ENCODE measurements around the gene JMJD1C. TPM values are rescaled to one million over a fixed set of nuclear protein-coding genes. Genes with fewer than 3 reads are reported as not detected.

JMJD1C gene
- total RNA-seq, 2 experiments from 2014 or later, result 54.1 to 56.6 TPM

DNA sequence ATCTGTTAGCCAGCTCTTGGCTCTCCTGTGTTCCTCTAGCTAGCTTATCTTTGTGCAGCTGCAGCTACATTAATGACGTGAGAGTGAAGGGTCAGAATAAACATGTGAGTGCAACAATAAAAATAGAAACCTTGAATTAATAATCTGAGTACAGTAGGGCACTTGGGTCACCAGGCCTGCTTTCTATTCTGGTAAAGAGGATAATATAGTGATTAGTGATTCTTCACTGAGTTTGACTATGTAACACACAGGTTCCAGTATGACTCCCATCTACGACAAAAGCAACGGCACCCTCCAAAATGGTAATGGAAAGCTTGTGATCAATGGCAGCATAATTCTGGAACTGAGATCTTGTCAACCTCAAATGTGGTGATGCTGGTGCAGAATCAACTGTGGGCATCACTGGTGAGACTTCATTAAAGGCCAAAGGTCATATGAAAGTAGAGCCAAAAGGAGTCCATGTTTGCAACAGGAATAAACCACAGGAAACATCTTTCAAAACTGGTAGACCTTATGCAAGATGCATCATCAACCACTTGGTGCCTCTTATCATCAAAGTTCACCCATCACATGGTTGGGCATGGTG is 255.1 kb downstream of the JMJD1C start:
- no peaks in the 10 kb centered on the region for H3K27me3 Mint-ChIP-seq (ENCODE audit: low read depth)
- H3K27ac Mint-ChIP-seq, result no peak overlapping the region
- intact Hi-C loops (cut with micrococcal nuclease), result no loop called here
- peaks cover 50% of the 10 kb centered on the region for H3K4me1 Mint-ChIP-seq (ENCODE audit: low read depth)
- no peak overlapping the region for H3K4me3 Mint-ChIP-seq
- no peak for DNase-seq
- CTCF ChIA-PET, result interaction anchor here (0.6 kb wide), 1 partner anchor 430 kb away, joined by 6 read pairs; no protein-coding TSS in a partner anchor
- H3K36me3 Mint-ChIP-seq (ENCODE audit: low read depth), result peaks cover 47% of the 10 kb centered on the region
- H3K9me3 Mint-ChIP-seq, result no peaks in the 10 kb centered on the region

DNA sequence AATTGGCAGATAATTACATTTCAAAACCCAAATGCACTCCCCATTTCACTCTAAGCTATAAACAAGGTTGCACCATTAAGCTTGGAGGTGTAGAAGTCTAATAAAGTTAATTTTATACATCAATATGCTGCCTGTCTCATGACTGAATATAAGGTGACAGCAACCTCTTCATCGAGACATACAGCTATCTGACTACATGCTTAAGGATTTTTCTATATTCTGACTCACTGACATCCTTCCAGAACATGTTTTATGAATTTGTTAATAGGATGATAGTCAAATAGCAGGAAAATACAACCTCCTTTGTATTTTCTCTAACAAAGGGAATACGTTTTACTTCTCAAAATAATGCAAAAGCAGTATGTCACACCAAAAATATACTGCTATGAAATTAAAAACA is 256.1 kb downstream of the JMJD1C start:
- H3K4me1 Mint-ChIP-seq (ENCODE audit: low read depth), result peaks cover 50% of the 10 kb centered on the region
- no peaks in the 10 kb centered on the region for H3K27me3 Mint-ChIP-seq (ENCODE audit: low read depth)
- H3K27ac Mint-ChIP-seq, result no peak overlapping the region
- no peak overlapping the region for H3K4me3 Mint-ChIP-seq
- H3K36me3 Mint-ChIP-seq (ENCODE audit: low read depth), result peaks cover 46% of the 10 kb centered on the region
- H3K9me3 Mint-ChIP-seq, result no peaks in the 10 kb centered on the region
- DNase-seq, result no peak
- CTCF ChIA-PET, result no interaction called here
- intact Hi-C loops (cut with micrococcal nuclease), result no loop called here

DNA sequence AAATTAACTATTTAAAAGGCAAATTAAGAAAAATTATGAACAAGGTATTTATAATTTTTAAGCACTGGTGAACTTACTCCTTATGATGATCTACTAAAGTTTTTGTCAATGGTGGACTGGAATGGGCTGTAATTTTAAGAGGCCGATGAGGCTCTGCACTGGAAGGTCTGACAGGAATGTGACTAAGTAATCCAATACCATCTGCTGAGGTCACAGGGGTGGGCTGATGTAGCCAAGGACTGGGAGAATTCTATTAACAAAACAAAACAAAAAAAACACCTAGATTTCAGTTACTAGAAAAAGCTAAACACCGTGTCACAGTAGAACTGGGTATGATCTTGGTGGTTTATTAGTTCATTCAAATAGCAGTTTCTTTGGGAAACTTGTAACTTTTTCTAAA is 256.8 kb downstream of the JMJD1C start:
- no peaks in the 10 kb centered on the region for H3K27me3 Mint-ChIP-seq (ENCODE audit: low read depth)
- DNase-seq, result no peak
- H3K36me3 Mint-ChIP-seq (ENCODE audit: low read depth), result peaks cover 47% of the 10 kb centered on the region
- CTCF ChIA-PET, result interaction anchor here (0.6 kb wide), 1 partner anchor 8 kb away, joined by 3 read pairs; no protein-coding TSS in a partner anchor
- intact Hi-C loops (cut with micrococcal nuclease), result no loop called here
- no peaks in the 10 kb centered on the region for H3K9me3 Mint-ChIP-seq
- peaks cover 51% of the 10 kb centered on the region for H3K4me1 Mint-ChIP-seq (ENCODE audit: low read depth)
- H3K27ac Mint-ChIP-seq, result no peak overlapping the region
- no peak overlapping the region for H3K4me3 Mint-ChIP-seq

DNA sequence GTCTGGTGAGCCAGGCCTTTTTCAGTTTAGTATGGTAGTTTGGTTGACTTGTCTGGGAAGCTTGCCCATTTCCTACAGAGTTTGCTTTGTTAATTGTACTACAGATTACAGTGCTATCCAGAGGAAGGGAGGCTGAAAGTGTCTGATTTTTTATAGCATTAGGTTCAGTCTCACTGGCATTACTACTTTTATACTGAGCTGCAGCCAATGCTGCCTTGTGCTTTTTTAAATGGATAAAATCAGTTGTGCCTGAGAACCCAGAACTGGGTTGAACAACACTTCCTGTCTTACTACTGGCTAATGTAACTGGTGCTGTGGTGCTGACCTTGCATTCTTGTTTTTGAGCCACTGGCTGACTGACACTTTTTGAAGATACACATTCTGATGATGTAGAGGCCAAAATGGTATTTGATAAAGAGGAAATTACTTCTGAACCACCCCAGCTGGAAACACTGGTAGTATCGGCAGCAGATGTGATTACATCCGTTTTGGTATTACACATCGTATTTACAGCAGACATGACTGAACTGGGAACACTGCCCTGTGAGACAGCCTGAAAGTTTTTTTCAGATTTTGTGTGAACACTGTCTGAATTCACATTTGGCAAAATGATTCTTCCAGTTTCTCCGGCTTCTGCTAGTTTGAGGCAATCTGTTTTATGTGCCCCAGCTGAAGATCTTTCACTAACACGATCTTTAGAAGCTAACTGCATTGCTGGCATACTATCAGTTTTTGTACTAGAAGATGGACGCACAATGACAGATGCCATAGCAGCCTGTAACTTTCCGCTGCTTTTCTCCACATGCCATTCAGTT is 258.6 kb downstream of the JMJD1C start:
- CTCF ChIA-PET, result interaction anchor here (0.6 to 1.3 kb wide), 3 partner anchors 40 to 563 kb away, joined by 3 to 4 read pairs (median 3); no protein-coding TSS in a partner anchor
- no peak overlapping the region for H3K4me3 Mint-ChIP-seq
- no peak for DNase-seq

DNA sequence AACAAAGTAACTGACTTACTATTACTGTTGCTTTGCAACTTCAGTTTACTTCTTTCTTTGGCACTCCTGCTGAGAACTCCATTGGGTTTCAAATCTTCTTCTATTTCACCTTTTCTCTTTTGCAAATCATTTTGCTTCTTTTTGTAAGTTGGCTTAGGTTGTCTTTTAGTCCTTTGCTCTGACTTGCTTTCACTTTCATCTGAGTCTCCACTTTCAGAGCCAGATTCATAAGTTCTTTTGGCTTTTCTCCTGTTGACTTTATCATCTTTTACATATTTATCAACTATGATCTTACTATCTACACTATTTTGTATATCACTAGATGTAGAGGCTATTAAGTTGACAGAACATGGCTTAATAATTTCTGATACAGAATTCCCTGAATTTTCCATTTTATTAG is 259.2 kb downstream of the JMJD1C start:
- DNase-seq, result no peak
- Mint-ChIP-seq H3K4me3 (no peak overlapping the region), H3K27ac (peak overlapping the region; percentile 54), H3K4me1 (ENCODE audit: low read depth) (peaks cover 43% of the 10 kb centered on the region), H3K36me3 (ENCODE audit: low read depth) (peaks cover 35% of the 10 kb centered on the region), H3K9me3 (no peaks in the 10 kb centered on the region), H3K27me3 (ENCODE audit: low read depth) (no peaks in the 10 kb centered on the region)
- intact Hi-C loops (cut with micrococcal nuclease), result no loop called here
- CTCF ChIA-PET, result interaction anchor here (0.6 to 1.6 kb wide), 3 partner anchors 11 to 563 kb away, joined by 3 to 6 read pairs (median 4); no protein-coding TSS in a partner anchor

More for the DNA sequence above, 258.6 kb downstream of the JMJD1C start:
- no peaks in the 10 kb centered on the region for H3K9me3 Mint-ChIP-seq
- no peaks in the 10 kb centered on the region for H3K27me3 Mint-ChIP-seq (ENCODE audit: low read depth)
- H3K36me3 Mint-ChIP-seq (ENCODE audit: low read depth), result peaks cover 41% of the 10 kb centered on the region
- intact Hi-C loops (cut with micrococcal nuclease), result no loop called here
- H3K27ac Mint-ChIP-seq, result peak overlapping the region; percentile 24
- H3K4me1 Mint-ChIP-seq (ENCODE audit: low read depth), result peaks cover 48% of the 10 kb centered on the region

DNA sequence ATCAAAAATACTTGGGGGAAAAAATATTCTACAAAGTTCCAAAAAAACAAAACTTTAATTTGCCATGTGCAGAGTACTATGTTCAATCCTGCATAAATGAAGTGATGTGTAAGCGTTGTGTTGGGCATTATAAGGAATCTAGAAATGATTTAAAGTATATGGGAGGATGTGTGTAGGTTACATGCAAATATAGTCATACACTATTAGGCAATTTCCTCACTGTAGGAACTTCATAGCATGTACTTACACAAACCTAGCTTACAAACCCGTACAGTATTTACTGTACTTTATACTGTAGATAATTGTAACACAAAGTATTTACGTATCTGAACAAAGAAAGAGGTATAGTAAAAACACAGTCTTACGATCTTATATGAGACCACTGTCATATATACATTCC is 260.4 kb downstream of the JMJD1C start:
- peaks cover 31% of the 10 kb centered on the region for H3K4me1 Mint-ChIP-seq (ENCODE audit: low read depth)
- no peak for DNase-seq
- no peak overlapping the region for H3K4me3 Mint-ChIP-seq
- intact Hi-C loops (cut with micrococcal nuclease), result loop anchor here (2.0 kb wide), 1 partner anchor 31 kb away; no protein-coding TSS in a partner anchor
- H3K9me3 Mint-ChIP-seq, result no peaks in the 10 kb centered on the region
- no peak overlapping the region for H3K27ac Mint-ChIP-seq
- peaks cover 24% of the 10 kb centered on the region for H3K36me3 Mint-ChIP-seq (ENCODE audit: low read depth)
- CTCF ChIA-PET, result interaction anchor here (1.6 kb wide), 1 partner anchor 12 kb away, joined by 6 read pairs; no protein-coding TSS in a partner anchor
- no peaks in the 10 kb centered on the region for H3K27me3 Mint-ChIP-seq (ENCODE audit: low read depth)

DNA sequence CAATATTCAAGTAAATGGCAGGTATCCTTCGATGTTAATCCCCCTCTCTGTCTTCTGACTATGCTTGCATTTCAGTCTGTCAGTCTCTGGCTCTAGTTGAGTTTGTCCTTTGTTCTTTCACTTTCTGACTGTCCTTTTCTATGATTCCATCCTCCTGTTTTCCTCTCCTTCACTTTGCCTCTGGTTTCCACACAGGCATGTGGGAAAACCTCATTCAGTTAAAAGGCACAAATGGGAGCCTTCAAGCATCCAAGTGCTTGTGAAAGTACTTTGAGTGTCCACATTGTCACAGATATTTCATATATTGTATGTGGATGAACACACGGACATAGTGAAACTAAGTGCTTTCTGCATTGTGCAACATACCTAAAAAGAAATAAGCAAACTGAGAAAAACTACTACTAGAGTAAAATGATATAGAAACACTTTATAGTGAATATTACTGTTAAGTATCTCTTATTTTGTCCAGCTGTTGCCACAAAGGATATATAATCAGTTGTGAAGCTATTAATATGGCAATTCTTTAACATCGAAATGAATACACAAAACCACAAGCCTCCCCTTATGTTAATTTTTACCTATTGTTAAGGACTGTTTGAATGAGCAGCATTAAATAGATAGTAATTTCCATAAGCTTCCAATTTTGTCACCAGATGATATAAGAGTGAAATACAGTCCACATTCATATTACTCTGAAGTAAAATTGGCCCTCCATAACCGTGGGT is 260.9 kb downstream of the JMJD1C start:
- CTCF ChIA-PET, result no interaction called here
- Mint-ChIP-seq H3K27me3 (ENCODE audit: low read depth) (no peaks in the 10 kb centered on the region), H3K36me3 (ENCODE audit: low read depth) (peaks cover 24% of the 10 kb centered on the region), H3K9me3 (no peaks in the 10 kb centered on the region), H3K4me1 (ENCODE audit: low read depth) (peaks cover 29% of the 10 kb centered on the region), H3K27ac (peak overlapping the region; percentile 22), H3K4me3 (no peak overlapping the region)
- DNase-seq, result no peak
- intact Hi-C loops (cut with micrococcal nuclease), result loop anchor here (2.0 kb wide), 1 partner anchor 30 kb away; no protein-coding TSS in a partner anchor

DNA sequence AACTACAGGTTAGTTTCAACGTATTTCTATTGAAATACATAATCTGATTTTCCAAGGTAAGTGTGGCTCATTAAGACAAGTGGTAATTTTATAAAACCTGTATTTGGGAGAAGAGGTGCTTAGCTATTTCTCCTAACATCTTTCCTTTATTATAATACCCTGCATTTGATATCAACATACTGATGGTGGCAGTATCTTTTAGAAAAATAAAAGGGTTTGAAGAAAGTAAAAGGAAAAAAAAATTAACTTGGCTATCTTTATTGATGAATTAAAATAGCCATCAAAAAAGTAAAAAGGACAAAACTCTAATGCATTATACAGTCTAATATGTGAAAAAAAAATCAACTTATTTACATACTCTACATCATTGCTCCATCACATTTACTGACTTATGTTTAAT is 264.7 kb downstream of the JMJD1C start:
- H3K27me3 Mint-ChIP-seq (ENCODE audit: low read depth), result no peaks in the 10 kb centered on the region
- no peak overlapping the region for H3K4me3 Mint-ChIP-seq
- no peaks in the 10 kb centered on the region for H3K9me3 Mint-ChIP-seq
- peaks cover 11% of the 10 kb centered on the region for H3K4me1 Mint-ChIP-seq (ENCODE audit: low read depth)
- CTCF ChIA-PET, result interaction anchor here (0.7 to 1.5 kb wide), 2 partner anchors 34 to 67 kb away, joined by 3 to 6 read pairs; no protein-coding TSS in a partner anchor
- peaks cover 21% of the 10 kb centered on the region for H3K36me3 Mint-ChIP-seq (ENCODE audit: low read depth)
- no peak for DNase-seq
- intact Hi-C loops (cut with micrococcal nuclease), result no loop called here
- H3K27ac Mint-ChIP-seq, result no peak overlapping the region

DNA sequence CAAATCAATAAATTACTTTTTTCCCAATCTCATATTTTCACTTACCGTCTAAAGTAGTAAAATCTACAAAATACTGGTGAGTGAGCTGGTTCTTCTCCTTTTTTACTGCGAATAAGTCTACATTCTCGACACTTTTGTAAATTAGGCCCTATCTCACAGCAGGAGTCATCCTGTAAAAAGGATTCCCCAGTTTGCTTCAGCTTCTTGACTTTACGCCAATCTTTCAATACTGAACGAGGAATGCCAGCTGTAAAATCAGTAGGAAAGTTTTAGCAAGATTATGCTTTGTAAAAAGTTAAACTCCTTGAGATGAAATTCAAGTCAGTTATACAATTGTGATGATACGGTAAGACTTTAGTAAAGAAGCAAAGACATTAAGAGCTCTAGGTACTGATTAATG is 265.3 kb downstream of the JMJD1C start:
- CTCF ChIA-PET, result interaction anchor here (1.5 kb wide), 1 partner anchor 33 kb away, joined by 6 read pairs; no protein-coding TSS in a partner anchor
- Mint-ChIP-seq H3K27ac (no peak overlapping the region), H3K36me3 (ENCODE audit: low read depth) (peaks cover 21% of the 10 kb centered on the region), H3K4me1 (ENCODE audit: low read depth) (peaks cover 11% of the 10 kb centered on the region), H3K9me3 (no peaks in the 10 kb centered on the region), H3K4me3 (no peak overlapping the region), H3K27me3 (ENCODE audit: low read depth) (no peaks in the 10 kb centered on the region)
- DNase-seq, result no peak
- intact Hi-C loops (cut with micrococcal nuclease), result no loop called here

DNA sequence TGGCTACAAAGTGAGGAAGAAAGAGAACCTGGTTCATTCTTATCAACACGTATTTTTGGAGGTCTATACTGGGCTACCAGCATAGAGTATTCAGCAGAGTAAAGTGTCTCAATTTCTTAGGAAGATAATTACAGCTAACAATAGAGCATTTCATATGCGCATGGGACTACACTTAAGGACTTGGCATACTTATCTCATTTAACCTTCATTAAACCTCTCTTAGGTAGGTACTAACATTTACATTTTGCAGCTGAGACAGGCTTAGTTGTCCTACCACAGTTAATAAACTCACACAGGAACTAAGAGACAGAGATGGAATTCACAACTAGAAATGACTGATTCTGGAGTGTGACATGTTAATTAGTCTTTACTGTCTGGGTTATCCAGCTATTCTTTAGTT is 266.1 kb downstream of the JMJD1C start:
- Mint-ChIP-seq H3K4me1 (ENCODE audit: low read depth) (peaks cover 6% of the 10 kb centered on the region), H3K9me3 (no peaks in the 10 kb centered on the region), H3K4me3 (no peak overlapping the region), H3K27ac (peak overlapping the region; percentile 11), H3K36me3 (ENCODE audit: low read depth) (peaks cover 19% of the 10 kb centered on the region), H3K27me3 (ENCODE audit: low read depth) (no peaks in the 10 kb centered on the region)
- DNase-seq, result no peak
- intact Hi-C loops (cut with micrococcal nuclease), result no loop called here
- CTCF ChIA-PET, result interaction anchor here (1.5 kb wide), 1 partner anchor 33 kb away, joined by 6 read pairs; no protein-coding TSS in a partner anchor

DNA sequence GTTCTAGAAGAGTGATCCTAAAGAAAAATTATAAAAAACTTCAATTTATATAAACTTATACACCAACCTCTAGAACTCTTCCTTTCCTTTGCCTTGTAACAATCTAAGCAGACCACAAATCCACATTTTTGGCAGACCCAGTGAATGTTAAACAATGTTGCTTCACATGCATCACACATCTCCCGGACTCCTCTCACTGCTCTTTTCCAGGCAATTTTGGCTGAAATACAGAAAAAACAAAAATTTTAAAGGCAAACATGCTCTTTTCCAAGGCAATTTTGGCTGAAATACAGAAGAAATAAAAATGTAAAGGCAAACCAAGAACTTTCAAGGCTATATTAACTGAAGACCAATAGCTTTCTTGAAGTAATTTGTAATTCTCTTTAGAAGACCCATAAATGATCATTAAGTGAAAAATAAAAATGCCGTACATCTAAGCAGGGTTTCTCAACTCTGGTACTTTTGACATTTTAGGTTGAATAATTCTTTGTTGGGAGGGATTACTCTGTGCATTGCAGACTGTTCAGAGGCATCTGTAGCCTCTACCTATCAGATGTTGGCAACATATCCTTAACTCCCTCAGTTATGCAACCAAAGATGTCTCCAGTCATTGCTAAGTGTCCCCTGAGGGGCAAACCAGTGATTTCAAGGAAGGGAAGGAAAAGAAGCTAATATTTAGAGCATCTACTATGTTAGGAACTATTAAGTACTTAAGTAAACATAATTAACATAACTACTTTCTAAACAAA is 268.3 kb downstream of the JMJD1C start:
- no peak for DNase-seq
- Mint-ChIP-seq H3K9me3 (no peaks in the 10 kb centered on the region), H3K27me3 (ENCODE audit: low read depth) (no peaks in the 10 kb centered on the region), H3K4me1 (ENCODE audit: low read depth) (peaks cover 3% of the 10 kb centered on the region), H3K36me3 (ENCODE audit: low read depth) (peaks cover 29% of the 10 kb centered on the region), H3K4me3 (no peak overlapping the region), H3K27ac (no peak overlapping the region)
- CTCF ChIA-PET, result interaction anchor here (1.5 kb wide), 1 partner anchor 522 kb away, joined by 7 read pairs; no protein-coding TSS in a partner anchor
- intact Hi-C loops (cut with micrococcal nuclease), result no loop called here
